Measurements from ENCODE around the gene RHOF.

RHOF gene

DNA sequence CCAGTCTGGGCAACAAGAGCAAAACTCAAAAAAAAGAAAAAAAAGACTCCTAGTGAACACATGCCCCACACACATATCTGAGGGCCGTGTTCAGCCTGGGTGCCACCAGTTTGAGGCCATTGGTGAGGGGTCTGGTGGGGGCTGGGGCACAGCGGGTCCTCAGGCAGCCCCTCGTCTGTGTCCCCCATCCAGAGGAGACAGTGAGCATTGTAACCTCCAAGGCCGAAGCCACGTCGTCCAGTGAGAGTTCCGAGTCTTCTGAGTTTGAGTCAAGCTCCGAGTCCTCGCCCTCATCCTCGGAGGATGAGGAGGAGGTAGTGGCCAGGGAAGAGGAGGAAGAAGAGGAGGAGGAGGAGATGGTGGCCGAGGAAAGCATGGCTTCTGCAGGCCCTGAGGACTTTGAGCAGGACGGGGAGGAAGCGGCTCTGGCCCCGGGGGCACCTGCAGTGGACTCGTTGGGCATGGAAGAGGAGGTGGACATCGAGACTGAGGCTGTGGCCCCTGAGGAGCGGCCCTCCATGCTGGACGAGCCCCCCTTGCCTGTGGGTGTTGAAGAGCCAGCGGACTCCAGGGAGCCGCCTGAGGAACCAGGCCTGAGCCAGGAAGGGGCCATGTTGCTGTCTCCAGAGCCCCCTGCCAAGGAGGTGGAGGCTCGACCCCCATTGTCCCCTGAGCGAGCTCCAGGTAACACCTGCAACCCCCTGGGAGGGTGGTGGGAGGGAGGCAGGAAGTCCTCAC is 25.9 kb upstream of the RHOF start:
- H3K4me3 ChIP-seq (replicated peaks in 1 of 2; ENCODE audit: low read depth in 2 of 2, low read length in 2 of 2): no peak overlapping the region
- TF ChIP-seq, protein P1, sequence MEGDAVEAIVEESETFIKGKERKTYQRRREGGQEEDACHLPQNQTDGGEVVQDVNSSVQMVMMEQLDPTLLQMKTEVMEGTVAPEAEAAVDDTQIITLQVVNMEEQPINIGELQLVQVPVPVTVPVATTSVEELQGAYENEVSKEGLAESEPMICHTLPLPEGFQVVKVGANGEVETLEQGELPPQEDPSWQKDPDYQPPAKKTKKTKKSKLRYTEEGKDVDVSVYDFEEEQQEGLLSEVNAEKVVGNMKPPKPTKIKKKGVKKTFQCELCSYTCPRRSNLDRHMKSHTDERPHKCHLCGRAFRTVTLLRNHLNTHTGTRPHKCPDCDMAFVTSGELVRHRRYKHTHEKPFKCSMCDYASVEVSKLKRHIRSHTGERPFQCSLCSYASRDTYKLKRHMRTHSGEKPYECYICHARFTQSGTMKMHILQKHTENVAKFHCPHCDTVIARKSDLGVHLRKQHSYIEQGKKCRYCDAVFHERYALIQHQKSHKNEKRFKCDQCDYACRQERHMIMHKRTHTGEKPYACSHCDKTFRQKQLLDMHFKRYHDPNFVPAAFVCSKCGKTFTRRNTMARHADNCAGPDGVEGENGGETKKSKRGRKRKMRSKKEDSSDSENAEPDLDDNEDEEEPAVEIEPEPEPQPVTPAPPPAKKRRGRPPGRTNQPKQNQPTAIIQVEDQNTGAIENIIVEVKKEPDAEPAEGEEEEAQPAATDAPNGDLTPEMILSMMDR (IDR thresholded peaks at IDR 0.05; ENCODE audit: low read depth, low read length): no peak
- no peak for DNase-seq (ENCODE audit: low read depth in 2 of 2)

DNA sequence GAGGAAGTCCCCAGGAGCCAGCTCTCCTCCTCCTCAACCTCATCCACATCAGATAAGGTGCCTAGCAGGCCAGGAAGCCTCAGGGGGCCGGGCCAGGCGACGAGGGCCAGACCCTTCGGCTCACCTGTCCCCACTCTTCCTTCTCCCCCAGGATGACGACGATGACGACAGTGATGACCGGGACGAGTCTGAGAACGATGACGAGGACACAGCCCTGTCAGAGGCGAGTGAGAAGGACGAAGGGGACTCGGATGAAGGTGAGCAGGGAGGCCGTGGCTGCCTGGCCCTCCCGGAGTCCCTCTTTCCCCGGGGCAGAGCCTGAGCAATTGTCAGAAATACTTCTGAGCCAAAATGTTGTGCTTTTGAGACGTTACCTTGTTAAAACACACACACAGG is 24.2 kb upstream of the RHOF start:
- DNase-seq (ENCODE audit: low read depth in 2 of 2): no peak
- no peak overlapping the region for H3K4me3 ChIP-seq (replicated peaks in 1 of 2; ENCODE audit: low read depth in 2 of 2, low read length in 2 of 2)

DNA sequence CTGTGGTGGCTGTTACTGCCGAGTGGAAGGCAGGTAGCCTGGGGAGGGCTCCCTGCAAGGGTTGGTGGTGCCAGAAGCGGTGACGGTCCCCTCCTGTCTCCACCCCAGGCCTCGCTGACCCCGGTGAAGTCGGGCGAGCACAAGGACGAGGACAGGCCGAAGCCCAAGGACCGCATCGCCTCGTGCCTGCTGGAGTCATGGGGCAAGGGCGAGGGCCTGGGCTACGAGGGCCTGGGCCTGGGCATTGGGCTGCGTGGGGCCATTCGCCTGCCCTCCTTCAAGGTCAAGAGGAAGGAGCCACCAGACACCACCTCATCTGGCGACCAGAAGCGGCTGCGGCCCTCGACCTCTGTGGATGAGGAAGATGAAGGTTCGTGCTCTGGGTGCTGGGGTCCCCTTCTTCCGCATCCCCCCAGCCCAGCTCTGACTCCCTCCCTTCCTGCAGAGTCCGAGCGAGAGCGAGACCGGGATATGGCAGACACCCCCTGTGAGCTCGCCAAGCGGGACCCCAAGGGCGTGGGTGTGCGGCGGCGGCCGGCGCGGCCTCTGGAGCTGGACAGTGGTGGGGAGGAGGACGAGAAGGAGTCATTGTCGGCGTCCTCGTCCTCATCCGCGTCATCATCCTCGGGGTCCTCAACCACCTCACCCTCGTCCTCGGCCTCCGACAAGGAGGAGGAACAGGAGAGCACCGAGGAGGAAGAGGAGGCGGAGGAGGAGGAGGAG is 23.6 kb upstream of the RHOF start:
- DNase-seq (ENCODE audit: low read depth in 2 of 2): no peak
- TF ChIP-seq, protein P1 (IDR thresholded peaks at IDR 0.05; ENCODE audit: low read depth, low read length): no peak
- H3K4me3 ChIP-seq (replicated peaks in 1 of 2; ENCODE audit: low read depth in 2 of 2, low read length in 2 of 2): no peak overlapping the region

More for the DNA sequence above, 24.2 kb upstream of the RHOF start:
- TF ChIP-seq, protein P1 (IDR thresholded peaks at IDR 0.05; ENCODE audit: low read depth, low read length): no peak

DNA sequence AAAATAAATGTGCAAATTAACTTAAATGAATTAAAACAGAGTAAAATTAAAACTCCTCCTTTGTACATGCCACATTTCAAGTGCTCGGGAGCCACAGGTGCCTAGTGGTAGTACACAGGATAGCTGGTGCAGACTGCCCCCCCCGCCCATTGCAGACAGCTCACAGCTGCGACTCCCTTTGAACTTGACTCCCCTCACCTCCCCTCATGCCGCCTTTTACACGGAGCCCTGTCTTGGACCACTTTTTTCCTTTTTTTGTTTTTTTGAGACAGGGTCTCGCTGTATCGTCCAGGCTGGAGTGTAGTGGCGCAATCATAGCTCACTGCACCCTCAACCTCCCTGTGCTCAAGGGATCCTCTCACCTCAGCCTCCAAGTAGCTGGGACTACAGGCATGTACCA is 21.8 kb upstream of the RHOF start:
- no peak overlapping the region for H3K4me3 ChIP-seq (replicated peaks in 1 of 2; ENCODE audit: low read depth in 2 of 2, low read length in 2 of 2)
- DNase-seq (ENCODE audit: low read depth in 2 of 2): no peak
- TF ChIP-seq, protein P1 (IDR thresholded peaks at IDR 0.05; ENCODE audit: low read depth, low read length): no peak

DNA sequence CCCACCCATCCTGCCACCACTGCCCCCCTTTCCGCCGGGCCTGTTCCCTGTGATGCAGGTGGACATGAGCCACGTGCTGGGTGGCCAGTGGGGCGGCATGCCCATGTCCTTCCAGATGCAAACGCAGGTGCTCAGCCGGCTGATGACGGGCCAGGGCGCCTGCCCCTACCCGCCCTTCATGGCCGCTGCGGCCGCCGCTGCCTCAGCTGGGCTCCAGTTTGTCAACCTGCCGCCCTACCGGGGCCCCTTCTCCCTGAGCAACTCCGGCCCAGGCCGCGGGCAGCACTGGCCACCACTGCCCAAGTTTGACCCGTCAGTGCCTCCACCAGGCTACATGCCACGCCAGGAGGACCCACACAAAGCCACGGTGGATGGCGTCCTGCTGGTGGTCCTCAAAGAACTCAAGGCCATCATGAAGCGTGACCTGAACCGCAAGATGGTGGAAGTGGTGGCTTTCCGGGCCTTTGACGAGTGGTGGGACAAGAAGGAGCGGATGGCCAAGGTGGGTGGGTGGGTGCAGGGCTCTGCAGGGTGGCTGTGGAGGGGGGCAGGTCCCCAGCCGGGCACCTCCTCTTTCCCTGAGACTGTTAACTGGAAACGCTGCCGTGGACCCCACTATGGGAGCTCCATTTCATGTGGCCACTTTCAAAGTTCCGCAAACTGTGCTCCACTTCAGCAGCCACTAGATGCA is 21.1 kb upstream of the RHOF start:
- no peak for DNase-seq (ENCODE audit: low read depth in 2 of 2)
- TF ChIP-seq, protein P1 (IDR thresholded peaks at IDR 0.05; ENCODE audit: low read depth, low read length): no peak
- H3K4me3 ChIP-seq (replicated peaks in 1 of 2; ENCODE audit: low read depth in 2 of 2, low read length in 2 of 2): no peak overlapping the region

DNA sequence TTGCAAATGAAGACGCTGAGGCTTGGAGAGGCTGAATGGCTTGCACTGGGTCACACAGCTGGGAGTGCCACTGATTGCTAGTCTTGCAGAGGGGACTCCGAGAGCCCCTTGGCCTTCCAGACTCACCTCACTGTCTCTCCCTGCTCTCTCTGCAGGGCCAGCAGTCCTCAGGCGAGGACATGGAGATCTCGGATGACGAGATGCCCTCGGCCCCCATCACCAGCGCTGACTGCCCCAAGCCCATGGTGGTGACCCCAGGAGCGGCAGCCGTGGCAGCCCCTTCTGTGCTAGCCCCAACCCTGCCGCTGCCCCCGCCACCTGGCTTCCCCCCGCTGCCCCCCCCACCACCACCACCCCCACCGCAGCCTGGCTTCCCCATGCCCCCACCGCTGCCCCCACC is 20.5 kb upstream of the RHOF start:
- DNase-seq (ENCODE audit: low read depth in 2 of 2): no peak
- H3K4me3 ChIP-seq (replicated peaks in 1 of 2; ENCODE audit: low read depth in 2 of 2, low read length in 2 of 2): no peak overlapping the region
- TF ChIP-seq, protein P1 (IDR thresholded peaks at IDR 0.05; ENCODE audit: low read depth, low read length): no peak
